ENCODE results near the gene SCLT1. TPM values are rescaled to one million over a fixed set of nuclear protein-coding genes. Genes with fewer than 3 reads are reported as not detected.

SCLT1 gene
- polyA plus RNA-seq, 2 of the 4 experiments (the other 2 are of a cell fraction), result 7.4 to 12.1 TPM

DNA sequence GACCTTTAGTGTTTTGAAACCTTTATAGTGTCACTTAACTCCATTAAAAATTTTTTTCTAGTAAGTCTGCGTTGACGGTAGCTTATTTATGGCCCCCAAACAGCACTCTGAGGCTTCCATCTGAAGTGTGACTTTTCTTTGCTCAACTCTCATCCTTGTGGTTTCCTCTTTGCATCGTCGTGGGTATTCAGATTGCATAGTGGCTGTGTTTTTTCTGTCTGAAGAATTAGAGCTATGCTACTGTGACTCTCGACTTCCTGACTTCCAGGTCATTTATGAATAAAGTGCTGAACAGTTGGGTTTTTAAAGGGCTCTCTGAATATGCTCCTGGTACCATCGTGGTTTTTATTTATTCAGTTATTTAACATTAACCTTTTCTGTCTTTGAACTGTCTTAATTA lies 238.9 kb downstream of the SCLT1 start:
- DNase-seq (ENCODE audit: low read depth in 1 of 2, low spot score in 1 of 2) (no peak), ATAC-seq (no peak), FAIRE-seq (no peak)
- Histone ChIP-seq H3K4me2 (no peak overlapping the region), H3K9me3 (no peaks in the 10 kb centered on the region), H3K27ac (no peak overlapping the region), H3K4me3 (no peak overlapping the region), H3K4me1 (no peaks in the 10 kb centered on the region)
- ChIA-PET CTCF (interaction anchor here (1.0 kb wide), 1 partner anchor 128 kb away, joined by 3 read pairs; no protein-coding TSS in a partner anchor), POLR2A (no interaction called here)
- TF ChIP-seq RCOR1 (IDR thresholded peaks at IDR 0.05; ENCODE audit: low read depth, low read length) (no peak), HDAC2 (IDR thresholded peaks at IDR 0.05) (no peak), JUN (IDR thresholded peaks at IDR 0.05) (no peak), CEBPB (IDR thresholded peaks at IDR 0.05) (no peak), ZFP36 (IDR thresholded peaks at IDR 0.05; ENCODE audit: borderline replicate concordance, partially characterized antibody) (no peak), MAX (IDR thresholded peaks at IDR 0.05) (no peak), NPAS2 (CRISPR knock-in tag; IDR thresholded peaks at IDR 0.05; ENCODE audit: borderline replicate concordance) (no peak), BHLHE40 (IDR thresholded peaks at IDR 0.05; ENCODE audit: low read depth, low read length) (no peak), EHF (CRISPR knock-in tag; IDR thresholded peaks at IDR 0.05) (no peak), KDM1A (IDR thresholded peaks at IDR 0.05; ENCODE audit: low read depth) (no peak), MAZ (IDR thresholded peaks at IDR 0.05; ENCODE audit: borderline replicate concordance, low read depth, low read length) (no peak), JUNB (IDR thresholded peaks at IDR 0.05) (no peak), NFE2L2 (conservative IDR thresholded peaks at IDR 0.05; ENCODE audit: low read length) (no peak), HOXB5 (CRISPR knock-in tag; IDR thresholded peaks at IDR 0.05) (no peak), PBX3 (IDR thresholded peaks at IDR 0.05) (no peak), RAD21 (conservative IDR thresholded peaks at IDR 0.05 in 1 of 2, IDR thresholded peaks at IDR 0.05 in 1 of 2) (no peak), FOXS1 (CRISPR knock-in tag; IDR thresholded peaks at IDR 0.05) (no peak), EHMT2 (IDR thresholded peaks at IDR 0.05; ENCODE audit: low read depth) (no peak)
- TF ChIP-seq, protein P1, sequence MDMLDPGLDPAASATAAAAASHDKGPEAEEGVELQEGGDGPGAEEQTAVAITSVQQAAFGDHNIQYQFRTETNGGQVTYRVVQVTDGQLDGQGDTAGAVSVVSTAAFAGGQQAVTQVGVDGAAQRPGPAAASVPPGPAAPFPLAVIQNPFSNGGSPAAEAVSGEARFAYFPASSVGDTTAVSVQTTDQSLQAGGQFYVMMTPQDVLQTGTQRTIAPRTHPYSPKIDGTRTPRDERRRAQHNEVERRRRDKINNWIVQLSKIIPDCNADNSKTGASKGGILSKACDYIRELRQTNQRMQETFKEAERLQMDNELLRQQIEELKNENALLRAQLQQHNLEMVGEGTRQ (IDR thresholded peaks at IDR 0.05), result no peak
- 77% methylated on average over 6 of the region's 6 CpGs for WGBS (ENCODE audit: missing lambda C conversion rate)

GRCh38 chr4:128853741-128854140 lies 239.6 kb downstream of the SCLT1 start:
- H3K9me3 ChIP-seq, result no peaks in the 10 kb centered on the region
- POLR2A ChIA-PET, result no interaction called here
- ATAC-seq (no peak), DNase-seq (ENCODE audit: low read depth in 1 of 2, low spot score in 1 of 2) (no peak), FAIRE-seq (no peak)
- CTCF ChIA-PET, result no interaction called here
- H3K4me1 ChIP-seq, result no peaks in the 10 kb centered on the region
- H3K4me3 ChIP-seq, result no peak overlapping the region
- H3K4me2 ChIP-seq, result no peak overlapping the region
- TF ChIP-seq ZC3H11A (IDR thresholded peaks at IDR 0.05) (no peak), CHD4 (IDR thresholded peaks at IDR 0.05; ENCODE audit: borderline replicate concordance) (no peak), TP53 (CRISPR knock-in tag; IDR thresholded peaks at IDR 0.05) (no peak), POLR2A (IDR thresholded peaks at IDR 0.05; ENCODE audit: low read length) (no peak), NPAS2 (CRISPR knock-in tag; IDR thresholded peaks at IDR 0.05; ENCODE audit: borderline replicate concordance) (no peak)
- 91% methylated on average over 5 of the region's 5 CpGs for WGBS (ENCODE audit: missing lambda C conversion rate)
- no peak overlapping the region for H3K27ac ChIP-seq

DNA sequence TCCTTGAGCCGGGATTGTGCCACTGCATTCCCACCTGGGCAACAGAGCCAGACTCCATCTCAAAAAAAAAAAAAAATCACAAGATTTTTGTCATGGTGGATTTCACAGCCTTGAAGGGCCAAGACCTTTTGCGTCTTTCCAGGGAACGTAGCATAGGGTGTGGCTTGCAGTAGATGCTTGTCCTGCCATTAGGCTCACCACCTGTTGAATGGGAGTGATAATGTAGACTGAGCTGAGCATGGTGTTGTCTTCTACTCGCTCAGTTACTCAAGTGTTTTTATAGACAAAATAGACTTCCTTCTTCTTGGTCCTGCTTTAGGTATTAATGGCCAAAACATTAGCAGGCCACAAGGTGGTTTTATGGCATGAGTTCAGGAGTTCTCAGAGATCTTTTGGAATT lies 243.1 kb downstream of the SCLT1 start:
- 94% methylated on average over 4 of the region's 4 CpGs for WGBS (ENCODE audit: missing lambda C conversion rate)
- no peak overlapping the region for H3K4me2 ChIP-seq
- H3K9me3 ChIP-seq, result no peaks in the 10 kb centered on the region
- no peak overlapping the region for H3K4me3 ChIP-seq
- CTCF ChIA-PET, result interaction anchor here (1.4 kb wide), 1 partner anchor 9 kb away, joined by 3 read pairs; no protein-coding TSS in a partner anchor
- no peak for ATAC-seq
- POLR2A ChIA-PET, result no interaction called here
- H3K4me1 ChIP-seq, result peaks cover 26% of the 10 kb centered on the region
- no peak for DNase-seq (ENCODE audit: low read depth in 1 of 2, low spot score in 1 of 2)
- H3K27ac ChIP-seq, result no peak overlapping the region
- FAIRE-seq, result no peak
- TF ChIP-seq TP53 (CRISPR knock-in tag; IDR thresholded peaks at IDR 0.05) (no peak), CHD4 (IDR thresholded peaks at IDR 0.05; ENCODE audit: borderline replicate concordance) (no peak), CBX8 (IDR thresholded peaks at IDR 0.05) (no peak), ESRRA (IDR thresholded peaks at IDR 0.05; ENCODE audit: borderline replicate concordance, low read length) (no peak), POLR2A (IDR thresholded peaks at IDR 0.05; ENCODE audit: low read length) (no peak), FOXS1 (CRISPR knock-in tag; IDR thresholded peaks at IDR 0.05) (no peak), CHD2 (IDR thresholded peaks at IDR 0.05; ENCODE audit: low read length, partially characterized antibody) (no peak), MYC (IDR thresholded peaks at IDR 0.05; ENCODE audit: borderline replicate concordance, low read length) (no peak), CTCF (IDR thresholded peaks at IDR 0.05) (no peak), FOSB (CRISPR knock-in tag; IDR thresholded peaks at IDR 0.05) (no peak), GATA3 (IDR thresholded peaks at IDR 0.05; ENCODE audit: borderline replicate concordance) (no peak), HOXB13 (CRISPR knock-in tag; IDR thresholded peaks at IDR 0.05; ENCODE audit: low read depth) (no peak), HES2 (IDR thresholded peaks at IDR 0.05) (no peak), ZC3H11A (IDR thresholded peaks at IDR 0.05) (no peak), MAFK (IDR thresholded peaks at IDR 0.05; ENCODE audit: partially characterized antibody) (no peak)
- TF ChIP-seq, protein P1 (IDR thresholded peaks at IDR 0.05), result no peak

All from A549 (cell line).